Mesothelial cell of epicardium (in vitro differentiated cells): Measurements from ENCODE around the gene F2RL3. TPM values are rescaled to one million over a fixed set of nuclear protein-coding genes. Genes with fewer than 3 reads are reported as not detected.

Source experiments
- DNase-seq, 2 experiments: peaks; one replicate each; pipeline ENCODE4 v3.0.0; 2021; ENCODE audit warnings: low spot score in 2 of 2; ENCODE audit not compliant: unreplicated experiment in 2 of 2
- H3K27ac Mint-ChIP-seq: 2 replicates; pipeline ENCODE4 v1.8.0; 2021; ENCODE audit warnings: mixed read lengths
- H3K27me3 Mint-ChIP-seq: 2 replicates; pipeline ENCODE4 v1.8.0; 2021; ENCODE audit warnings: low read depth, mixed read lengths
- H3K36me3 Mint-ChIP-seq: 2 replicates; pipeline ENCODE4 v1.8.0; 2021; ENCODE audit warnings: mixed read lengths
- H3K4me1 Mint-ChIP-seq: 2 replicates; pipeline ENCODE4 v1.8.0; 2021; ENCODE audit warnings: mixed read lengths
- H3K4me3 Mint-ChIP-seq: 2 replicates; pipeline ENCODE4 v1.8.0; 2021; ENCODE audit warnings: mild to moderate bottlenecking, moderate library complexity, mixed read lengths
- H3K9me3 Mint-ChIP-seq: 2 replicates; pipeline ENCODE4 v1.8.0; 2021; ENCODE audit warnings: mixed read lengths
- CTCF ChIP-seq: fragments of 200-600 bp; sonication (generic); IDR thresholded peaks from one replicate; pipeline ENCODE4 v1.5.0; 2021; ENCODE audit warnings: antibody characterized with exemption; ENCODE audit not compliant: unreplicated experiment
- total RNA-seq: library from RNA; stranded (reverse); gene quantifications from 3 replicates; pipeline ENCODE4 v1.2.1, GENCODE V29; 2021

F2RL3 gene
- total RNA-seq, 1 donor from 2014 or later, result not detected

- no peaks in the 10 kb centered on the region for H3K36me3 Mint-ChIP-seq
- peak; percentile 11 for TF ChIP-seq CTCF
- no peak overlapping the region for H3K4me3 Mint-ChIP-seq
- H3K27me3 Mint-ChIP-seq, result peaks cover 36% of the 10 kb centered on the region
- no peaks in the 10 kb centered on the region for H3K9me3 Mint-ChIP-seq
- no peak for DNase-seq
- H3K4me1 Mint-ChIP-seq, result no peaks in the 10 kb centered on the region
- H3K27ac Mint-ChIP-seq, result no peak overlapping the region
Measured at GRCh38 chr19:16899566-16900075, 10.8 kb downstream of the F2RL3 start.

- H3K4me3 Mint-ChIP-seq, result no peak overlapping the region
- no peaks in the 10 kb centered on the region for H3K4me1 Mint-ChIP-seq
- TF ChIP-seq CTCF, result no peak
- no peaks in the 10 kb centered on the region for H3K9me3 Mint-ChIP-seq
- no peak overlapping the region for H3K27ac Mint-ChIP-seq
- no peak for DNase-seq
- H3K27me3 Mint-ChIP-seq, result peaks cover 23% of the 10 kb centered on the region
- no peaks in the 10 kb centered on the region for H3K36me3 Mint-ChIP-seq
Measured at GRCh38 chr19:16901491-16902175, 12.8 kb downstream of the F2RL3 start.

- DNase-seq, result no peak
- TF ChIP-seq CTCF, result no peak
- Mint-ChIP-seq H3K36me3 (no peaks in the 10 kb centered on the region), H3K27ac (no peak overlapping the region), H3K9me3 (no peaks in the 10 kb centered on the region), H3K27me3 (peaks cover 20% of the 10 kb centered on the region), H3K4me1 (no peaks in the 10 kb centered on the region), H3K4me3 (no peak overlapping the region)
Measured at GRCh38 chr19:16902545-16902944, 13.7 kb downstream of the F2RL3 start.

- DNase-seq, result no peak
- H3K36me3 Mint-ChIP-seq, result no peaks in the 10 kb centered on the region
- no peak overlapping the region for H3K27ac Mint-ChIP-seq
- H3K4me1 Mint-ChIP-seq, result no peaks in the 10 kb centered on the region
- no peaks in the 10 kb centered on the region for H3K9me3 Mint-ChIP-seq
- TF ChIP-seq CTCF, result no peak
- peaks cover 14% of the 10 kb centered on the region for H3K27me3 Mint-ChIP-seq
- no peak overlapping the region for H3K4me3 Mint-ChIP-seq
Measured at GRCh38 chr19:16903347-16903746, 14.5 kb downstream of the F2RL3 start.

GRCh38 chr19:16904599-16904998 lies 15.8 kb downstream of the F2RL3 start:
- Mint-ChIP-seq H3K27ac (no peak overlapping the region), H3K36me3 (no peaks in the 10 kb centered on the region), H3K27me3 (peaks cover 6% of the 10 kb centered on the region), H3K4me1 (no peaks in the 10 kb centered on the region), H3K4me3 (no peak overlapping the region), H3K9me3 (no peaks in the 10 kb centered on the region)
- no peak for DNase-seq
- TF ChIP-seq CTCF, result no peak

- Mint-ChIP-seq H3K4me1 (no peaks in the 10 kb centered on the region), H3K9me3 (peaks cover 18% of the 10 kb centered on the region), H3K36me3 (peaks cover 17% of the 10 kb centered on the region), H3K4me3 (no peak overlapping the region), H3K27me3 (no peaks in the 10 kb centered on the region), H3K27ac (no peak overlapping the region)
- no peak for DNase-seq
- no peak for TF ChIP-seq CTCF
Measured at GRCh38 chr19:16908759-16909158, 20.0 kb downstream of the F2RL3 start.
